NCI-H446 treated with DMSO at 0.1 percent for 48 hours (cell line): ENCODE data around the gene GRID2.

Experiments
- DNase-seq: peaks from one replicate; lab custom pipeline; 2025; lab: John Stamatoyannopoulos, UW

The GRID2 gene

GRCh38 chr4:93407493-93408275 lies 1103.9 kb downstream of the GRID2 start:
- no peak for DNase-seq

- DNase-seq, result no peak
Measured at GRCh38 chr4:93409035-93409434, 1105.3 kb downstream of the GRID2 start.

GRCh38 chr4:93414041-93414550 lies 1110.3 kb downstream of the GRID2 start:
- peak; percentile 22 for DNase-seq

GRCh38 chr4:93416344-93417128 lies 1112.8 kb downstream of the GRID2 start:
- no peak for DNase-seq

GRCh38 chr4:93431371-93431770 lies 1127.6 kb downstream of the GRID2 start:
- no peak for DNase-seq

GRCh38 chr4:93433840-93434239 lies 1130.1 kb downstream of the GRID2 start:
- no peak for DNase-seq

- DNase-seq, result no peak
Measured at GRCh38 chr4:93436000-93436626, 1132.3 kb downstream of the GRID2 start.

GRCh38 chr4:93437991-93438390 lies 1134.2 kb downstream of the GRID2 start:
- no peak for DNase-seq

- no peak for DNase-seq
Measured at GRCh38 chr4:93444860-93445259, 1141.1 kb downstream of the GRID2 start.

GRCh38 chr4:93446038-93446437 lies 1142.3 kb downstream of the GRID2 start:
- DNase-seq, result peak; percentile 83

- DNase-seq, result no peak
Measured at GRCh38 chr4:93448691-93449293, 1145.0 kb downstream of the GRID2 start.

- DNase-seq, result no peak
Measured at GRCh38 chr4:93451954-93452353, 1148.2 kb downstream of the GRID2 start.

- no peak for DNase-seq
Measured at GRCh38 chr4:93461541-93461940, 1157.8 kb downstream of the GRID2 start.

GRCh38 chr4:93466446-93466845 lies 1162.7 kb downstream of the GRID2 start:
- no peak for DNase-seq

- no peak for DNase-seq
Measured at GRCh38 chr4:93467484-93468155, 1163.9 kb downstream of the GRID2 start.

- no peak for DNase-seq
Measured at GRCh38 chr4:93469560-93469959, 1165.8 kb downstream of the GRID2 start.

GRCh38 chr4:93475730-93476129 lies 1172.0 kb downstream of the GRID2 start:
- no peak for DNase-seq

GRCh38 chr4:93478805-93479204 lies 1175.0 kb downstream of the GRID2 start:
- no peak for DNase-seq

- no peak for DNase-seq
Measured at GRCh38 chr4:93480452-93480851, 1176.7 kb downstream of the GRID2 start.

- DNase-seq, result peak; percentile 18
Measured at GRCh38 chr4:93495346-93495745, 1191.6 kb downstream of the GRID2 start.

GRCh38 chr4:93501244-93501643 lies 1197.5 kb downstream of the GRID2 start:
- no peak for DNase-seq

GRCh38 chr4:93501946-93502345 lies 1198.2 kb downstream of the GRID2 start:
- DNase-seq, result no peak
